Endometrial microvascular endothelial cells (primary cell): ENCODE data around the gene GNB3. TPM values are rescaled to one million over a fixed set of nuclear protein-coding genes. Genes with fewer than 3 reads are reported as not detected.

Source experiments
- in situ Hi-C: cut with HindIII; loops from 2 replicates; pipeline ENCODE4 v1.10.0; 2017; ENCODE audit warnings: low sequenced_read_pairs, low pct_unique_long_range_greater_than_20kb; ENCODE audit errors: inconsistent ontology term
- total RNA-seq: library from RNA; depleted of rRNA; stranded (reverse); fragments of >200 nt; gene quantifications from one replicate; pipeline ENCODE4 v1.2.3, GENCODE V29; 2015; ENCODE audit errors: inconsistent ontology term

The GNB3 gene
- total RNA-seq, 1 donor from 2014 or later: 0.74 TPM

DNA sequence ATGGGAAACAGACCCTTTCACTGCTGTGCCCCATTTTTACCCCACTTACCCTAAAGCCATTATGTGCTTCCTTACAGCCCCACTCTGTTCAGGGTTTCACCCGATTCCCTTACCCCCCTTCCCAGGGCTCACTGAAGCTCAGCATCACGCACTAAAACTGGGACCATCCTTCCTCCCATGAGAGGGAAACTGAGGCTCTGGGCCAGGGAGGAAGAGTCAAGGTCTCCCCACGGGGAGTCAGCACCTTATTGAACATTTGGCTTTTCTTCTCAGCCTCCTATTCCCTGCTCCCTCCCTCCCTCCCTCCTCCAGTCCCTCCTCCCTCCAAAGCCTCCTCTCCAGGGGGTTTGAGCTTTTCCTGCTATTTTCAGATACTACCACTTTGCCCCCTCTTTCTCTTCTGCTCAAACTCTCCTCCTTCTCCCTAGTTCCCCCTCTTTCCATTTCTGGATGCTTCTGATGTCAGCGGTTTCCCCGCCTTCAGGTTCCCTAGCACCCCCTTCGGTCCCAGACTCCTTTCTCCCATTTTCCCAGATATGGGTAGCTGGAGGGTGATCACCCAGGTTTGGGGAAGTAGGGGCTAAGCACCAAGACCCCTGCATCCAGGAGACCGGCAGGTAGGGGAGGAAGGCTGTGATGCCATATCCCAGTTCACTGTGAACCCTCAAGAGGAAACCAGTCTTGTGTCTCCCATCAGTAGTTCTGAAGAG is 18.1 kb upstream of the GNB3 start:
- in situ Hi-C loops: no loop called here

DNA sequence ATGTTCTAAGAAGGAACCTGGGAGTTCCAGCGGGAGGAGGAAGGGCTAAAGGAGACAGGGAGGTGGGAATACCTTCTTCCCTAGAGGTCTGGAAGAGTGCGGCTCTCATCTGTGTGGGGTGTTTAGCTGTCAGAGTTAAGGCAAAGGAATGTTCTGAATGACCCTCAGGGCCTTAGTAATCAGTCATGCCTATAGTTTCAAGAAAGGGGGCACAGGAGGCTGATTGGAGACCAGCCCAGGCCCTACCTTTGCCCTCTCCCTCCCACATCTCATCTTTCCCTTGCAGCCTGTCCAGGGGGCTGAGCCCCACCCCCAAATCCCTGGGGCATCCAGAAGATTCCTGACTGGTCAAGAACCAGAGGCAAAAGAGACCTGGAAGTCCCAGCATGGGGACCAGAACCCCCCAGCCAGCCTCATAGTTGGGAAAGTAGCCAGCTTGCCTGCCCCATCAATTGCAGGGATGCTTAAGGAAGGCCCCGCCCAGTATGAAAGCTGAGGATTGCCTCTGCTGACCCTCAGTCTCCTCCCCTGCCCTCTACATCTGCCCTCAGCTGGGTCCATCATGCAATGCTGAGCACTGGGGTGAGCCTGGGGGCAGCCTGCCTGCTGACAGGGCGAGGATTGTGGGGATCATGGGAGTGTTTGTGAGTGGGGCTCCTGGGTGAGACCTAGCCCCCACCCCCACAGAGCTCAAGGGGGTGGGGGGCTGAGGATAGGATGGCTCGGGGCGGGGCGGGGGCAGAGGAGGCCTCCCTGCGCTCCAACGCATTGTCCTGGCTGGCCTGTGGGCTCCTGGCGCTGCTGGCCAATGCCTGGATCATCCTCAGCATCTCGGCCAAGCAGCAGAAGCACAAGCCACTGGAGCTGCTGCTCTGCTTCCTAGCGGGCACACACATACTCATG is 17.3 kb upstream of the GNB3 start:
- in situ Hi-C loops: no loop called here

DNA sequence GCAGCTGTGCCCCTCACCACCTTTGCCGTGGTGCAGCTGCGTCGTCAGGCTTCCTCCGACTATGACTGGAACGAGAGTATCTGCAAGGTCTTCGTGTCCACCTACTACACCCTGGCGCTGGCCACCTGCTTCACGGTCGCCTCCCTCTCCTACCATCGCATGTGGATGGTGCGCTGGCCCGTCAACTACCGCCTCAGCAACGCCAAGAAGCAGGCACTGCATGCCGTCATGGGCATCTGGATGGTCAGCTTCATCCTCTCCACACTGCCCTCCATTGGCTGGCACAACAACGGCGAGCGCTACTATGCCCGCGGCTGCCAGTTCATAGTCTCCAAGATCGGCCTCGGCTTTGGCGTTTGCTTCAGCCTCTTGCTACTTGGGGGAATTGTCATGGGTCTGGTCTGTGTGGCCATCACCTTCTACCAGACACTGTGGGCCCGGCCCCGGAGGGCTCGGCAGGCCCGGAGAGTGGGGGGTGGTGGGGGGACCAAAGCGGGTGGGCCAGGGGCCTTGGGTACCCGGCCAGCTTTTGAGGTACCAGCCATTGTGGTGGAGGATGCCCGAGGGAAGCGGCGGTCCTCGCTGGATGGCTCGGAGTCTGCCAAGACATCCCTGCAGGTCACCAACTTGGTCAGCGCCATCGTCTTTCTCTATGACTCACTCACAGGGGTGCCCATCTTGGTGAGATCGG is 16.5 kb upstream of the GNB3 start:
- in situ Hi-C loops: no loop called here

DNA sequence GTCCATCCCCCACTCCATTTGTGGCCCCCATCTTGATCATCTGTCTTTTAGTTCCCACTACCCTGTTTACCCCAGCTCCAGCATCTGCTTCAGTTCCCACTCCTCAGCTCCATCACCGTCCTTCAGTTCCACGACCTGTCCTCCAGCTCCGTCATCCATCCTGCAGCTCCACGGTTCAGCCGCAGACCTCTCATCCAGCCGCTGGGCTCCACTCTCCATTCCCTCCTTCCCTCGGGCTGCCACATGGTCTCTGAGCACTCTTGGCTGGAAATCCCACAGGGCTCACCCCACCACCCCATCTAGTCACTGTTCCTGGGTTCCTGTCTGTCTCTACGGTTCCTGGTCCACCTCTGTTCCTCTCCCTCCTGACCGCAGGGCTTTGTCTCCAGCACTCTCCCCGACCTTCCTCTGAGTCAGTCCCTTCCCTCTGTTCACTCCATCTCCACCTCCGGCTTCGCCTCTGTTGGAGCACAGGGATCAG is 15.8 kb upstream of the GNB3 start:
- in situ Hi-C loops: no loop called here

DNA sequence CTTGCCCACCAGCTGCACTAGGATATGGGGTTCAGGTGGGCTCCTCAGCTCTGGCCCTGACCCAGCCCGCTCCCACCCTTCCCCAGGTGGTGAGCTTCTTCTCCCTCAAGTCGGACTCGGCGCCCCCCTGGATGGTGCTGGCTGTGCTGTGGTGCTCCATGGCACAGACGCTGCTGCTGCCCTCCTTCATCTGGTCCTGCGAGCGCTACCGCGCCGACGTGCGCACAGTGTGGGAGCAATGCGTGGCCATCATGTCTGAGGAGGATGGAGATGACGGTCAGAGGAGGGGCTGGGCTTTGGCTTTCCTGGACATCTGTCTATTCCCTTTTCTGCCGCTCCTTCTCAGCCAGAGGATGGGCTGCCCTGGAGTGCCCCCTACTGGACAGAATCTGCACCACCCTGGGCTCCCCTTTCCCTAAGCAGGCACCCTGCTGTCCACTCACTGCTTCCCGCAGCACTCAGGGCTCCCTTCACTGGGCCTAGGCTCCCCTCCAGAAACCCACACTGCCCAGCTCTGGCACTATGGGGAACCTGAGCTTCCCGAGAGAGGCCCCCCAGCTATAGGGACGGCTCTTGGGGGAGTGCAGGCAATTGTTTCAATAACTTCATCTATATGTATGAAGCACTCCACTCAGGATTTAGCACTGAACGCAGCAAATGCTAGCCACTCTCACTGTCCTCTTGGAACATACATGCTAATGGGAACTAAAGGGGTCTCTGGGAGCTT is 15.2 kb upstream of the GNB3 start:
- in situ Hi-C loops: no loop called here

DNA sequence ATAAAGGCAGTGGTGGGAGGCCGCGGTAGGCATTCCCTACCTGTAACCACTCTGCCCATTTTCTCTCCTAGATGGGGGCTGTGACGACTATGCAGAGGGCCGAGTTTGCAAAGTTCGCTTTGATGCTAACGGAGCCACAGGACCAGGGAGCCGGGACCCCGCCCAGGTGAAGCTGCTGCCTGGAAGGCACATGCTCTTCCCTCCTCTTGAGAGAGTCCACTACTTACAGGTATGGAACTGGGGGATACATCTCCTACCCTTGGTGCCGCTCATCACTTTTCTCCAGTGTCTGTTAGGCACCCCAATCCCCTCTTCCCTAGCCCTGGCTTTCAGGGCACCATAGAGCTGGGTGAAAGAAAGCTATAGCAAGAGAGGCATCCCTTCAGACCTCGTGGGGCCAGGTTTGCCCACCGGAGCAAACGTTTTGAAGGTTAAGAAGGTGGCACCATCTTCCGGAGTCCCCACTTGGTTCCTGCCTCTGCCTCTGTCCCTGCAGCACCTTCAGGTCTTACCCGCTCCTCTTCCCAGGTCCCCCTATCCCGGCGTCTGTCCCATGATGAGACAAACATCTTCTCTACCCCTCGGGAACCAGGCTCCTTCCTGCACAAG is 14.5 kb upstream of the GNB3 start:
- in situ Hi-C loops: no loop called here

DNA sequence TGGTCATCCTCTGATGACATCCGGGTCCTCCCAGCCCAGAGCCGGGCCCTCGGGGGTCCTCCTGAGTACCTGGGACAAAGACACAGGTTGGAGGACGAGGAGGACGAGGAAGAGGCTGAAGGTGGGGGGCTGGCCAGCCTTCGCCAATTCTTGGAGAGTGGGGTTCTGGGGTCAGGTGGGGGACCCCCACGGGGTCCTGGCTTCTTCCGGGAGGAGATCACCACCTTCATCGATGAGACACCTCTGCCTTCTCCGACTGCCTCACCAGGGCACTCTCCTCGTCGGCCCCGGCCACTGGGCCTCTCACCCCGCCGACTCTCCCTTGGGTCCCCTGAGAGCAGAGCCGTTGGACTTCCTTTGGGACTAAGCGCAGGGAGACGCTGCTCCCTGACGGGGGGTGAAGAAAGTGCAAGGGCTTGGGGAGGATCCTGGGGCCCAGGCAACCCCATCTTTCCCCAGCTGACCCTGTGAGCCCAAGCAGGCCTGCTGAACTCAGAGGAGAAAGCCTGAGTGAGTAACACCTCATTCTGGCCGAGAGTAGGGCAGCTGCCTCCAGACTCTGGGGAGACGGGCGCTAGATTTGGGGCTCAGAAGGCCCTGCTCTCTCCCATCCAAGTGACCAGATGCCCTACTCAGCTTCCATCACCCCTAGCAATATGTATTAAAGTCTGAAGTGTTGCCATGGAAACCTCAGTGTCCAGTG is 13.8 kb upstream of the GNB3 start:
- in situ Hi-C loops: no loop called here

DNA sequence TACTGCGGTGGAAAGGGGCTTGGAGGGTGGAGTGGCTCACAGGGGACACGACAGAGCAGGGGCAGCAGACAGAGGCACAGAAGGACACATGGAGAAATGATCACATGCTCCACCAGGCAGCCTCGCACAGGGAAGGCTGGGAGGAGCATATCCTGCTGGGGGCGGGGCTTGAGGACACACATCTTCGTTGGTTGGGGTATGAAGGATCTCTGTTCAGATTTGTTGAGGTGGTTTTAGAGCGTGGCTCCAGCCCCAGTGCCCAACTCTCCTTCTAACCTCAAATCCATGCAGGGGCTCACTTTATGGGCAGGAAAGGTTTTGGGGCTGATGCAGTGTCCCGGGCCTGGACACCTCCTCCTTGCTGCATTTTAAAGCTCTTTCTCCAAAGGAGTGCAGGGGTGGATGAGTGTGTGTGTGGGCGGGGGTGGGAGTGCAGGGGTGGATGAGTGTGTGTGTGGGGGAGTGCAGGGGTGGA is 13.3 kb upstream of the GNB3 start:
- in situ Hi-C loops: no loop called here

DNA sequence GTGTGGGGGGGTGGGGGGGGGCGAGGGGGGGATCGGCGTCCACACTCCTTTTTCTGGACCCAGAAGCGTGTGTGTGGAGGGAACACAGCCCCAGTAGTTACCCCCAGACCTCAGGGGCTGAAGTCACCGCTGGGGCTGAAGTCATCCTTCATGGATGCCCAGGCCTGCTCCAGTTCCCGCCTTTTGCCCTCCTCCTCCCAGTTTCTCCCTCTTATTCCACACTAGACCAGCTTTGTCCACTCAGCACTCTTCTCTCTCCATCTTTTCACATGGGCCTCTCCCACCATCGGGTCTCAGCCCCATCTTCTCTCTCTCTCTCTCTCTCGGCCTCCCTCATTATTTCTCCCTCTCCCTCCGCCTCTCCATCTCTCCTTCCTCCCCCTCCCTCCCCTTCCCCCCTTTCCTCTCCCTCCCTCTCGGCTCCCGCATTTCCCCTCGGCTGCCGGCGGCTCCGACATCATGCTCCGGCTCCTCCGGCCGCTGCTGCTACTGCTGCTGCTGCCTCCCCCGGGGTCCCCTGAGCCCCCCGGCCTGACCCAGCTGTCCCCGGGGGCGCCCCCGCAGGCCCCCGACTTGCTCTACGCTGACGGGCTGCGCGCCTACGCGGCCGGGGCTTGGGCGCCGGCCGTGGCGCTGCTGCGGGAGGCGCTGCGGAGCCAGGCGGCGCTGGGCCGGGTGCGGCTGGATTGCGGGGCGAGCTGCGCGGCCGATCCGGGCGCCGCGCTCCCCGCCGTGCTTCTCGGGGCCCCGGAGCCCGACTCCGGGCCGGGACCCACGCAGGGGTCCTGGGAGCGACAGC is 12.5 kb upstream of the GNB3 start, which contains the start of gene P3H3:
Gene P3H3 (plus strand): TSS at position 426 of the 799 bp plus-strand sequence. CDS start 34 bp downstream, at position 460.
- in situ Hi-C loops: no loop called here

DNA sequence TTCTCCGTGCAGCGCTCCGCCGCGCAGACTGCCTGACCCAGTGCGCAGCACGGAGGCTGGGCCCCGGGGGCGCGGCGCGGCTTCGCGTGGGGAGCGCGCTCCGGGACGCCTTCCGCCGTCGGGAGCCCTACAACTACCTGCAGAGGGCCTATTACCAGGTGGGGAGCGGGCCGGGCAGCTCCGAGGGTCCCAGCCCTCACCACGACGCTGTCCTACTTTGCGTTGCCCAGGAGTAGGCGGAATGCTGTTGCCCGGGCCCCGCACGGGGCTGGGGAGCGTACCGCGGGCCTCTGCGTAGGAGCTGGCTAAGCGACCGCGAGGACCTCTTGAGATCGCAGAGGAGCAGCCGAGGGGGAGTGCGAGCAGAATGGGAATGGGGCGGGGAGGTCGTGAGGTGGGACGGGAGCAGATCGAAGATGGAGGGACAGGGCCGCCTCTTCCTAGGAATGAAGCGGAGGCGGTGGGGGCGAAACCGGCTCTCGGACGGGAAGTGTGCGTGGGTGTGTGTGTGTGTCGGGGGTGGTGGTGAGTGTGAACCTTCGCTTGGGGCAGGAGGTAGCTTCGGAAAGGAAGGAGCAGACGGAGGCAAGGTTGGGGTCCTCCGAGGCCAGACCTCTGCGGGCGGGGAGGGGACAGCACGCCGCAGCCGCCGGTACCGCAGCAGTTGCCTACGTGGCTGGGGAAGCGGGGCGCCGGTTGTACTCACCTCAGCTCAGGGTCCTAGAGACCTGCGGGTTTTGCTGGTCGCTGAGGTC is 11.8 kb upstream of the GNB3 start:
- in situ Hi-C loops: no loop called here

DNA sequence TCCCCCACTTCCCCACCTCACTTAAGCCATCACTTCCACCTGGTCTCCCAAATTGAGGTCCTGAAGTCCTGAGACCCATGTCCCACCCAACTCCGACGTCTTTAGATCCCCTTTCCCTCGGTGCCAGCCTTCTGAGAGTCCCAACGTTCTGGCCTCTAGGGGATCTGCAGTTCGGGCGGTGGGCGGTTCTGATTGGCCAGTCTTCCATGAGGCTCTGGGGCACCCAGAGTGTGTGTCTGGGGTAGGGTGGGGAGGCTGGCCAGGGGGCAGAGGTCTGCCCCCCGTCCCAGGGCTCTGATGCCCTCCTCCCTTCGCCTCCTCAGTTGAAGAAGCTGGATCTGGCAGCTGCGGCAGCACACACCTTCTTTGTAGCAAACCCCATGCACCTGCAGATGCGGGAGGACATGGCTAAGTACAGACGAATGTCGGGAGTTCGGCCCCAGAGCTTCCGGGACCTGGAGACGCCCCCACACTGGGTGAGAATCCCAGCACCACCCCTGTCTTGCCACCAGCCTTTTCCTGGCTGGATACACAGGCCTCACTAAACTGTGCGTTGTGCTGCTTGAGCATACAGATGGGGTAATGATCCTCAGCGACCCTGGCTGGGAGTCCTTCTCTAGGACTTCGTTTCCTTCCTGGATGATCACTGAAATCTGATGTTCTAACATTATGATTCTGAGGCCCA is 11.0 kb upstream of the GNB3 start:
- in situ Hi-C loops: no loop called here

DNA sequence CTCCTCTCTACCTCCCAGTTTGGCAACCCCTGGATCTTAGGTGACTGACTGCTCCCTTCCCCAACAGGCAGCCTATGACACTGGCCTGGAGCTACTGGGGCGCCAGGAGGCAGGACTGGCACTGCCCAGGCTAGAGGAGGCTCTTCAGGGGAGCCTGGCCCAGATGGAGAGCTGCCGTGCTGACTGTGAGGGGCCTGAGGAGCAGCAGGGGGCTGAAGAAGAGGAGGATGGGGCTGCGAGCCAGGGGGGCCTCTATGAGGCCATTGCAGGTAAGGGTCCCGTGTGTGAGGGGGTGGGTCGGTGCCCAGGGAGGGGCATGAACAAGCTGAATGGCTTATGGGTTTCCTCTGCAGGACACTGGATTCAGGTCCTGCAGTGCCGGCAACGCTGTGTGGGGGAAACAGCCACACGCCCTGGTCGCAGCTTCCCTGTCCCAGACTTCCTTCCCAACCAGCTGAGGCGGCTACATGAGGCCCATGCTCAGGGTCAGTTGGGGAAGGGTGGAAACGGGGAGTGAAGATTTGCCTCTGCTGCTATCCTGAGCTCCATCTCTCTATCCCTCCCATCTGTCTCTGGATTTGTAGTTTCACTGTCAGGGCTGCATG is 10.3 kb upstream of the GNB3 start:
- in situ Hi-C loops: no loop called here

DNA sequence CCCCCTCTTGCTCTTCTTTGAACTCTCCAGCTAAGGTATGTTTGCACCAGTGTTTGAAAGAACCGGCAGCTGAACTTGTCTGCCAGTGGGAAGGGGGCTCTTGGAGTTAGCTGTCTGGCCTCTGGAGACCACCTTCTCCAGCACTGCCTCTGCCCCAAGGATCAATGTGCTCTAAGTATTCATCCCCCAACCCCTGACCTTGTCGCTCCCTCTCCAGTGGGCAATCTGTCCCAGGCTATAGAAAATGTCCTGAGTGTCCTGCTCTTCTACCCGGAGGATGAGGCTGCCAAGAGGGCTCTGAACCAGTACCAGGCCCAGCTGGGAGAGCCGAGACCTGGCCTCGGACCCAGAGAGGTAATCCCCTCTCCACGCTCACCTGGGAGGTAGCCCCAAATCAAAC is 9.7 kb upstream of the GNB3 start:
- in situ Hi-C loops: no loop called here

DNA sequence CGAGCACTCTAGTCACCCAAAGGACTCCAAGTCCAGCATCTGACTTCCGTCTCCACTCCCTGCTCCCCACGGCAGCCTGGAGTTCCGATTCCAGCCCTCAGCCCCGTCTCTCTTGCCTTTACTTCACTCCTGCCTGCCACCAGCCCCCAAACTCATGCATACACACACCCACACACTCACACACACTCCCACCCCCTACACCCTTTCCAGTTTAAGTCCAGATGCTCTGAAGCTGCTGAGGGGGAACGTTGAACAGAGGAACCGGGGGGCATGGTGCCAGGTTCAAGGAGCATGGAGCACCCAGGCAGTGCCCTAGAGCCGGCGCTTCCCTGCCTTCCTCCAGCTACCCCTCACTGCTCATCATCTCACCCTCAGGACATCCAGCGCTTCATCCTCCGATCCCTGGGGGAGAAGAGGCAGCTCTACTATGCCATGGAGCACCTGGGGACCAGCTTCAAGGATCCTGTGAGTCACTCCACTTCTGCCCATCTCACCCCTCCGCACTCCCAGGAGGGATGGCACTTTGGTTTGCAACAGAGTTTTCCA is 9.2 kb upstream of the GNB3 start:
- in situ Hi-C loops: no loop called here

DNA sequence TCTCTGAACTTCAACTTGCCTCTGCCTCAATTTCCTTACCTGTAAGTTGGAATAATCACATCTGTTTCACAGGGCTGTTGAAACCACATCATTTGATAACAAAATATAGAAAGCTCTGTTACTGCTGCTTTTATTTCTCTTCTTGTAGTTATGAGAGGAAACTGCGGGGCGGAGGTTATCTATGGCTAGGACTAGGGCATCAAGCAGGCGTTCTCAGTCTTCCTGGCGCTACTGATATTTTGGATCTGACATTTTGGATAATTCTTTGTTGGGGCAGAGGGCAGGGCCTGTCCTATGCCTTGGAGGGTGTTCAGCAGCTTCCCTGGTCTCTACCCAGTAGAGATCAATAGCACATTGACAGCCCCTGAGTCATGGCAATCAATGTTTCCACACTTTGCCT is 8.6 kb upstream of the GNB3 start:
- in situ Hi-C loops: no loop called here
